HG03066 (cell line): ENCODE measurements around the gene TTC7B.
A peak's percentile ranks its signal among the peaks of the same experiment; 100 is the strongest.
"Not testable (repeated sequence)": the region's sequence is repeated elsewhere in the genome, so short reads cannot be mapped to it uniquely, and the experiment has no call there.

ENCODE experiments used
- ATAC-seq: cut with Tn5 transposase; IDR thresholded peaks from one replicate; pipeline ENCODE4 v1.9.1; 2021; ENCODE audit warnings: low read depth; ENCODE audit not compliant: unreplicated experiment

TTC7B gene

DNA sequence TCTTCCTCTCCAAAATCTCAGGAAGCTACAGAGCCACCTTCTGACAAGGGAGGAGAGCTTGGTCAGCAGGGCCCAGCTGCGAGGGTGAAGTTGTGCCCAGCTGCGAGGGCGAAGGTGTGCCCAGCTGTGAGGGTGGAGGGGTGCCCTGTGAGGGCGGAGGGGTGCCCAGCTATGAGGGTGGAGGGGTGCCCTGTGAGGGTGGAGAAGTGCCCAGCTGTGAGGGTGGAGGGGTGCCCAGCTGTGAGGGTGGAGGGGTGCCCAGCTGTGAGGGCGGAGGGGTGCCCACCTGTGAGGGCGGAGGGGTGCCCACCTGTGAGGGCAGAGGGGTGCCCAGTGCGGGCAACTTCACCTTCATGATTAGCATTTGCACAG is 20.4 kb upstream of the TTC7B start:
- no peak for ATAC-seq

- ATAC-seq = no peak
Observed at GRCh38 chr14:90831821-90832220, 15.6 kb upstream of the TTC7B start.

DNA sequence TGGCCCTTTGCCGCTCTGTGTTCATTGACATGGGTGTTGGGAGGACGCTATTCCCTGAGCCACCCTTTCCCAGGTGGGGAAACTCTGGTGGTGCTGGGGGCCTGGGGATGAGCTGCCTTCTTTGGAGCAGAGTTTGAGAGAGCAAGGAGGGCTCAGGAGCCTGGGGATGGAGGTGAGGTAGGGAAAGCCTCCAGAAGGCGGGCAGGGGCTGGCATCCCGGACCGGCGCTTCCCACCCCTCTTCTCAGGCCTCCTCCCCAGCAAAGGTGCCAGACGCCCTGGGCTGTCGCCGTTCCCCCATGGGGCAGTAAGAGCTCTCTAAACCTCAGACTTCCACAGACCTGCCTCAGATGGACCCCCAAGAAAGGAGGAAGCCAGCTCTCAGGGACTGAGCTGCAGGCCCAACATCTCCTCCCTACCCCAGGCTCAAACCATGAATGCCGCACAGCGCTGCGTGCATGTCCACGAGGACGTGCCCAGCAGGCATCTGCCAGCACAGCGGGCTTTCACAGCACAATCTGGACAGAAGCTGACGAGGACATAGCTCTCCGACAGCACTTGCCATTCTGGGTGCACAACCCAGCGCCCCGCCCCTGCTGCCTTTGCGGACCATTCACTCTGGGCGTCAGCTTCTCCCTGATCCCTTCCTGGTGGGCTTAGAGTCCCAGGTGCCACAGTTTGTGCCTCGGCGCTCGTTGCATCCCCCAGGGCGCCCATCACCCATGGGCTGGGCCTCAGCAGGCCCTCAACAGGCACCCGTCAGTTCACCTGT is 14.9 kb upstream of the TTC7B start:
- ATAC-seq = no peak

- ATAC-seq = no peak
Observed at GRCh38 chr14:90829677-90830076, 13.4 kb upstream of the TTC7B start.

GRCh38 chr14:90828642-90829487 is 12.6 kb upstream of the TTC7B start:
- ATAC-seq = peak; percentile 49

DNA sequence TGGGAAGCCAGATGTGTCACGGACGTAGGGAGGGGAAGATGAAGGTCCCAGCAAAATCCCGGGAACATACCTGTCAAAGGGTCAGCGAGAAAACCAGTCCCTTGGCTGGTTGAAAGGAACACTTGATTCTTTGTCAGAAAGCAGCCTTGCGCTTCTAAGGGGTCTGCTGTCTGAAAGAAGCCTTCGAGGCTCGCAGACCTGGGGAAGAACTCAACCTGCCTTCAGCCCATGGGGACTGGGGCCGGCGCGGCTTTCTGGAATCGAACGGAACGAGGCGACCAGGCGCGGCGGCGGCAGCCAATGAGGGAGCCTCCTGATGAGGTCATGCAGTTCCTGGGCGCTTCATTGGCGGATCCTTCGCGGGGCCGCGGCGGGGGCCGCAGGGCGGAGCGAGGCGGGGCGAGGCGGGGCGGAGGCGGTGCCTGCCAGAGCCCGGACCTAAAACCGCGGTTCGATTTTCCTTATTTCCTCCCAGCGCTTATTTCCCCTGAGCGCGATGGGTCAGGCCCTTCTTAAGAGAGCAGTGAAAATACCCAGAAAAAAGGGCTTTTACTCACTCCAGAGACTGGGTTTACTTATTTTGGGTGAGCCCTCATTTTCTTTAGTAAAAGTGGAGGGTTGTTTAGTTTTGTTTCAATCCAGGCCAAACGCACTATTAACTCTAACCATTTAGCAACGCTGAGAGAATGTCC is 11.8 kb upstream of the TTC7B start:
- peak; percentile 98 for ATAC-seq

DNA sequence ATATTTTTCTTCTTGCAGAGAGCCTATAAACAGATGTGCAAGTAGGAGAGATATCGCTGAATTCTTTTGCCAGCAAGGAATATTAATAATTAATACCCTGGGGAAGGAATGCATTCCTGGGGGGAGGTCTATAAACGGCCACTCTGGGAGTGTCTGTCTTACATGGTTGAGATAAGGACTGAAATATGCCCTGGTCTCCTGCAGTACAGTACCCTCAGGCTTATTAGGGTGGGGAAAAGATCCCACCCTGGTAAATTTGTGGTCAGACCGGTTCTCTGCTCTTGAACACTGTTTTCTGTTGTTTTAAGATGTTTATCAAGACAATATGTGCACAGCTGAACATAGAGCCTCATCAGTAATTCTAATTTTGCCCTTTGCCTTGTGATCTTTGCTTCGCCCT is 7.3 kb upstream of the TTC7B start:
- not testable (repeated sequence) for ATAC-seq

DNA sequence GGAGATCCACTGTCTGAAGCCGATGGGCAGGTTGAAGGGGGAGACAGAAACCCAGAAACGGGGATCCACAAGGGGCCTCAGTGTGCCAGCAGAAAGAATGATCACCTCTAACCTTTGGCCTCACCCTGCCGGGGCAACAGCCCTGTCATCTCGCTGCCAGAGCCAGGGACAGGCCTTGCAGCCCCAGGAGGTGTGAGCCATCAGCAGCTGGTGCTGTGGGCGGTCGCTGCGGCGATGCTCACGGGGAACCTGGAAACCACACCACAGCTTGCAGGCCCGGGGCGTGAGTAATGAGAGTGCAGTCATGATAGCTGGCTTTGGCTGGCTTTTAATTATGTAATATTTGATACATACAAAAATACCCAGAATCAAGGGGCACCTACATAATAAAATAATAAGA is 4.7 kb upstream of the TTC7B start:
- ATAC-seq = peak; percentile 76

DNA sequence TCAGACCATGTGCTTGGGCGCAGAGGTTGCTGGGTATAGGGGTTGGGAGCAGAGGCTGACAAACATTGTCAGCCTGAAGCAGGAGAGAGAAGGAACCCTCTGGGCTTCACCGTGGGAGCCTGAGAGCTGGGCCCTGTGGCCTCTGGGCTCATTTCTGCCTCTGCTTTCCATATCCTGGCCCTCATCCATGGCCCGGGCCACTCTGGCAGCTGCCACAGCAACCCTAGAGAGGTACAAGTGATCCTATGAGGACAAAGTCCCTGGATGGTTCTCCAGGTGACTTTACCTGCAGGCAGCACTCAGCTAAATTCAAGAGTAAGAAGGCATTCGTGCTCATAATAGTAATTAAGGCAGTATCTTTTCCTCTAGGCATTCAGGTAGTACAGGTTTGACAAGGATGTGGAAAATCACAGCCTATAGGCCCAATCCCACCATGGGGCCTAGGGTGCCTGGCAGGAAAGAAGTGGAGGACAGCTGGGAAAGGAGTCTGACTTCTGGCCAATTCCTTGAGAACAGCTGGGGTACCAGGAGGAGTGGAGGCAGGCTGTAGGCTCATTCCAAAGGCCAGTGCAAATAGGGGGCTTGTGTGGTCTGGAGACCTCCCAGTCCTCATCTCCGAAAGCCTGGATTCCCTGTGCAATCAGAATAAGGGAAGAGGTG is 3.6 kb upstream of the TTC7B start:
- ATAC-seq = no peak

DNA sequence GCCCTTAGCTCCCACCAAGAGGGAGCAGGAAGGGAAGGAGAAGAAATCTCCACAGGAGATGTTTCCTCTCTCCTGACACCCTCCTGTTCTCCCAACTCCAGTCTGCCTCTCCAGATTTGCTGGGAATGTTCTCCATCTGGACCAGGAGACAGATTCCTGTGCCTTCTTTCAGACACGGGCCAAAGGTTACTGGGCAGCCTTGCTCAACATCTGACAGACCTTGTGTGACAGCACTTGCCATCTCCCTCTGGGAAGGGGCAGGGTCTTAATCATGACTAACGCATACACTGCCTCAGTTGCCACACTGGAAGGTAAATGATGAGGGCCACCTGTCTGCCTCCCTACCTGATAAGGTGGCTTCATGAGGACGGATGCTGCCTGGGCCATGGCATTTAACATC is 2.5 kb upstream of the TTC7B start:
- ATAC-seq = no peak

DNA sequence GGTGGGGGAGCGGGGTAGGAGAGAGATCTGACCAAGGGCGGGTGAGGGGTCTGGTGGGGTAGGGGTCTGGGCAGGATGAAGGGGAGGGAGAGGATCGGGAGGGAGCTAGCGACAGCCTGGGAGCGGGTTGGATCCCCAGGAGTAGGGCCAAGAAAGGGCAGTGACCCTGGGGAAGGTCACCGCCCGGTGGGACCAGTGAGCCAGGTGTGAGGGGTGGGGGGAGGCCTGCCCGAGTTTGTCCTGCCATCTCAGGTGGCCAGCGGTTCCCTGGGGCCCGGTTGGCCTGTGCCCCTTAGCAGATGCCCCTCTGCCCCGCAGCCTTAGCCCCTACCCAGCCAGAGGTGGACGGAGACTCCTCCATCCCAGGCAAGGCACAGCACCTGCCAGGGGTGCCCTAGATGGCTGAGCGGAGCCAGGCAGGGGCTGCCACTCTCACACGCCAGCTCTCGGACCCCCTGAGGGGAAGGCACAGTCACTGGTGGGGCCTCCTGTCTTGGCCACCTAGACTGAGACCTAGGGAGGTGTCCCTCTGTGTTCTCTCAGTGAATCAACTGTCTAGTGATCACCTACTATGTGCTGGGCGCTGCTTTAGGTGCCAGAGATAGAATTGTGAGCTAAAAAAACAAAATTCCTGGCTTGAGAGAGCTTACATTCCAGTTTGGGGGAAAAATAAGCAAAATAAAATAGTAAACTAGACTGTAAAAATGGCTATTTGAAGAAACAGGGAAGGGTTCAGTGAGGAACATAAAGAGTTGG is 629 bp upstream of the TTC7B start:
- ATAC-seq = no peak

GRCh38 chr14:90815572-90815821 is 733 bp downstream of the TTC7B start:
- ATAC-seq = no peak

DNA sequence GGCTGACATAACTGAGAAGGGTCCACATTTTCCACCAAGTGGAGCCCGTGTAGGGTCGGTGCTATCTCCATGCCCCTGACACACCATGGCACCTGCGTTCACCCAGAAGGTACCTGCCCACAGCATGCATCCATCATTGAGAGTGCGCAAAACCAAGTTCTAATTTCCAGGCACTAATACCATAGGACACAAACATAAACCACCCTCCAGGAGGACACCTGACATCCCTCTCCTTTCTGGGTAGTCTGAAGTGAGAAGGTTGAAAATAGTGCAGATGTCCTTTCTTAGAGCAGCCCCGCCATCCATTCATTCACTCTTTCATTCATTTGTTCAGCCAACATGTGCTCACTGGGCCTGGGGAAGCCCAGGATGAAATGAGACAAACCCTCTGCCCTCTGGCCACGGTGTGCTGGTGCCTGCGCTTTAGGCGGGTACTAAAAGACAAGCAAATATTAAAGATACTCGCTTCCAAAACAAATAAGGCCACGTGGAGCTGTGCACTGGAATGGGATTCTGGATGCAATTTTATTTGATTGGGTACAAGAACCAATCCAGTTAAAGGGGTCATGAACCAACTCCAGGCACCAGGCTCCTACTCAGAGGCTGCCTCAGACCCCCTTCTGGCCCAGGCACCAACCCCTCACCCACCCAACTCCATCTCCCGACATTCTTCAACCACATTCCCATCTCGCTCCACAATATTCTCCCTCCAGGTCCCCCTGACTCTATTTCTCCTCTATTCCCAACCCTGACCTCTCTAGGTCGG is 1.2 kb downstream of the TTC7B start:
- no peak for ATAC-seq

GRCh38 chr14:90813442-90813841 is 2.8 kb downstream of the TTC7B start:
- ATAC-seq = no peak

- ATAC-seq = no peak
Observed at GRCh38 chr14:90812109-90812508, 4.1 kb downstream of the TTC7B start.

- ATAC-seq = no peak
Observed at GRCh38 chr14:90811641-90812040, 4.6 kb downstream of the TTC7B start.

DNA sequence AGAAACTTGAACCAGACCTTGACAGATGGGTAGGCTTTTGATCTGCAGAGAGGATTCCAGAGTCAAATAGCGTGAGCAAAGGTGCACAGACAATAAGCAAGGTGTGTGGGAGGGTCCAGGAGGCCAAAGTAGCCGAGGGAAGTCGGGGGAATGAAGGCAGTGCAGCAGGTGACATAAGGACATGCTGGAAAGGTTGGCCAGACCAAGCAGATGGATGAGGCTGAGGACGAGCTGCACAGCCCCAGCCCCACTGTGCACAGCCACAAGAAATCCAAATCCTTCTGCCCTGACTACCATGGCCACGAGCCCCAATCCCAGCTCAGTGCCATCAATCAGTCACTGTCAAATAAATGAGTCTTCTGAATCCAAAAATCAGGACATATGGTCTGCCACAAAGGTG is 5.4 kb downstream of the TTC7B start:
- no peak for ATAC-seq

GRCh38 chr14:90809530-90810312 is 6.5 kb downstream of the TTC7B start:
- no peak for ATAC-seq
